Liver (tissue), 9 donors: ENCODE measurements around the gene KMT2A. TPM values are rescaled to one million over a fixed set of nuclear protein-coding genes. Genes with fewer than 3 reads are reported as not detected.

Experiments used
- DNase-seq: peaks from one replicate; pipeline ENCODE4 v3.0.0-alpha.2; 2017; ENCODE audit warnings: low spot score
- H3K27ac ChIP-seq, 2 donors: one replicate each; pipeline ENCODE4 v1.7.0; 2013; ENCODE audit warnings: inconsistent platforms in 2 of 2, low read length in 2 of 2, control low read depth in 1 of 2, low read depth in 1 of 2, mild to moderate bottlenecking in 1 of 2
- H3K27me3 ChIP-seq, 4 donors: one replicate each; pipeline versions ENCODE4 v1.6.1 to v1.7.0; 2013; ENCODE audit warnings: low read length in 3 of 4, inconsistent platforms in 1 of 4, mild to moderate bottlenecking in 1 of 4, moderate library complexity in 1 of 4; ENCODE audit not compliant: control insufficient read depth in 4 of 4, insufficient read depth in 4 of 4
- H3K36me3 ChIP-seq, 4 donors: one replicate each; pipeline versions ENCODE4 v1.6.1 to v1.7.0; 2013; ENCODE audit warnings: low read length in 3 of 4, mild to moderate bottlenecking in 3 of 4, low read depth in 1 of 4, moderate library complexity in 1 of 4; ENCODE audit not compliant: control insufficient read depth in 4 of 4, insufficient read depth in 3 of 4
- H3K4me1 ChIP-seq, 4 donors: one replicate each; pipeline versions ENCODE4 v1.6.1 to v1.7.0; 2013; ENCODE audit warnings: low read length in 3 of 4, mild to moderate bottlenecking in 3 of 4, moderate library complexity in 1 of 4; ENCODE audit not compliant: control insufficient read depth in 4 of 4, insufficient read depth in 4 of 4
- H3K4me3 ChIP-seq, 3 donors: one replicate each; pipeline versions ENCODE4 v1.6.1 to v1.7.0; 2013; ENCODE audit warnings: low read length in 3 of 3, control low read depth in 1 of 3, low read depth in 1 of 3, mild to moderate bottlenecking in 1 of 3
- H3K9ac ChIP-seq, 2 donors: one replicate each; pipeline ENCODE4 v1.7.0; 2013; ENCODE audit warnings: low read length in 2 of 2, mild to moderate bottlenecking in 2 of 2, moderate library complexity in 2 of 2, control low read depth in 1 of 2, low read depth in 1 of 2
- H3K9me3 ChIP-seq, 4 donors: one replicate each; pipeline versions ENCODE4 v1.6.1 to v1.7.0; 2013; ENCODE audit warnings: low read length in 3 of 4; ENCODE audit not compliant: control insufficient read depth in 4 of 4
- ATF3 ChIP-seq: IDR thresholded peaks from 2 replicates; pipeline ENCODE4 v1.6.1; 2016; ENCODE audit warnings: antibody characterized with exemption
- CTCF ChIP-seq: fragments of 150-350 bp; IDR thresholded peaks from 2 replicates; pipeline ENCODE4 v1.5.1; 2017; ENCODE audit warnings: improper control_type of control experiment, low read depth, low read length; ENCODE audit not compliant: missing input control
- EGR1 ChIP-seq, 2 donors: IDR thresholded peaks; 2 replicates each; pipeline ENCODE4 v1.6.1; 2016 to 2018; ENCODE audit warnings: antibody characterized with exemption in 2 of 2, low read depth in 2 of 2
- FOXA1 ChIP-seq: IDR thresholded peaks from 2 replicates; pipeline ENCODE4 v1.6.1; 2016; ENCODE audit warnings: antibody characterized with exemption
- FOXA2 ChIP-seq: IDR thresholded peaks from 2 replicates; pipeline ENCODE4 v1.6.1; 2016; ENCODE audit warnings: antibody characterized with exemption
- GABPA ChIP-seq, 2 donors: IDR thresholded peaks in 1 of 2; conservative IDR thresholded peaks in 1 of 2; 2 replicates each; pipeline ENCODE4 v1.6.1; 2016; ENCODE audit warnings: antibody characterized with exemption in 2 of 2, mild to moderate bottlenecking in 1 of 2, moderate library complexity in 1 of 2
- HNF4A ChIP-seq, 2 donors: conservative IDR thresholded peaks; 2 replicates each; pipeline ENCODE4 v1.6.1; 2016; ENCODE audit warnings: antibody characterized with exemption in 2 of 2, mild to moderate bottlenecking in 2 of 2
- HNF4G ChIP-seq: IDR thresholded peaks from 2 replicates; pipeline ENCODE4 v1.6.1; 2016; ENCODE audit warnings: antibody characterized with exemption
- JUND ChIP-seq, 2 donors: IDR thresholded peaks; 2 replicates each; pipeline ENCODE4 v1.6.1; 2016; ENCODE audit warnings: antibody characterized with exemption in 2 of 2
- MAX ChIP-seq: IDR thresholded peaks from 2 replicates; pipeline ENCODE4 v1.6.1; 2016; ENCODE audit warnings: antibody characterized with exemption
- NR2F2 ChIP-seq: IDR thresholded peaks from 2 replicates; pipeline ENCODE4 v1.6.1; 2016; ENCODE audit warnings: antibody characterized with exemption
- RAD21 ChIP-seq, 2 donors: IDR thresholded peaks; 2 replicates each; pipeline ENCODE4 v1.6.1; 2016; ENCODE audit warnings: antibody characterized with exemption in 2 of 2, mild to moderate bottlenecking in 2 of 2
- RXRA ChIP-seq, 2 donors: IDR thresholded peaks; 2 replicates each; pipeline ENCODE4 v1.6.1; 2017 to 2018; ENCODE audit warnings: antibody characterized with exemption in 2 of 2, mild to moderate bottlenecking in 1 of 2
- SP1 ChIP-seq: IDR thresholded peaks from 2 replicates; pipeline ENCODE4 v1.6.1; 2018; ENCODE audit warnings: antibody characterized with exemption, mild to moderate bottlenecking
- TAF1 ChIP-seq: conservative IDR thresholded peaks from 2 replicates; pipeline ENCODE4 v1.6.1; 2016; ENCODE audit warnings: antibody characterized with exemption, mild to moderate bottlenecking
- YY1 ChIP-seq: IDR thresholded peaks from 2 replicates; pipeline ENCODE4 v1.6.1; 2016; ENCODE audit warnings: antibody characterized with exemption, mild to moderate bottlenecking
- WGBS: extraction: QIAGEN DNeasy Blood & Tissue Kit; methylation state at CpG from one replicate; pipeline ENCODE4 v1.1.7; 2013; 5-methylcytosine and 5-hydroxymethylcytosine counted together
- polyA plus RNA-seq, 2 donors: library from polyadenylated mRNA; stranded (reverse) in 1 of 2; unstranded in 1 of 2; fragments of 200-250 nt in 1 of 2; fragments of >200 nt in 1 of 2; fragmentation: Nextera tagmentation in 1 of 2; extraction: Ambion mirVana in 1 of 2; gene quantifications; one replicate each; pipeline versions ENCODE4 v1.2.1 to v1.2.3, GENCODE V29; 2013 to 2015
- total RNA-seq, 2 donors: library from RNA; depleted of rRNA; stranded (reverse); fragments of >200 nt; gene quantifications; one replicate each; pipeline ENCODE4 v1.2.3, GENCODE V29; 2014
- TF ChIP-seq, protein P1 (sequence below): IDR thresholded peaks from 2 replicates; pipeline ENCODE4 v1.6.1; 2016; ENCODE audit warnings: antibody characterized with exemption, mild to moderate bottlenecking
- TF ChIP-seq, protein P2 (sequence below): IDR thresholded peaks from 2 replicates; pipeline ENCODE4 v1.6.1; 2016; ENCODE audit warnings: antibody characterized with exemption
- donor health status: healthy.
- donor health status: healthy.
- donor health status: healthy.
- donor health status: healthy.
- donor health status: healthy.

KMT2A gene
- total and polyA plus RNA-seq, 4 donors, result 4.3 to 27.9 (median 12.9) TPM

DNA sequence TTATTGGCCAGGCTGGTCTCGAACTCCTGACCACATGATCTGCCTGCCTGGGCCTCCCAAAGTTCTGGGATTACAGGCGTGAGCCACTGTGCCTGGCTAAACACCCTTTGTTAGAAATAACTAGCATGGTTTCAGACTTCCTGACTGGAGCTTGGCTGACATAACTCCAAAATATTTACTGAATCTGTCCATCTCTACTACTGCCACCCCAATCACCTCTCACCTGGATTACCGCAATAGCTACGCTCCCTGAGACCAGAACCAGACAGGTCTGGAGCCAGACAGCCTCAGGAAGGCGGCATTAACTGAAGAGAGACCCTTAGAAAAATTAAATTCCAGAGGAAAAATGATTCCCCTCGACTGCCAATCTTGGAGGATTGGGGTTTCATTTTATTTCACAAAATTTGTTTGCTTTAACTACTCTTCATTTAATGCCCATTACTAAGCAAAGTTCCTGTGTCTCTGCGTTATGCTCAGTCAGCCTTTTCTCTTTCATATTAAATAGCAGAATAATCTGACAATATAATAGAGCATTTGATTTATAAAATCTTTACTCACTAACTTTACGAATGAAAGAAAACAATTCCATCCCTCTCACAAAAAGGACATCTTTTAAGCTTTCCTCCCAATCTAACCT, 107.8 kb downstream of the KMT2A start:
- no peak for TF ChIP-seq EGR1 (IDR thresholded peaks at IDR 0.05; ENCODE audit: low read depth in 2 of 2)
- no peak for TF ChIP-seq SP1
- no peak for TF ChIP-seq FOXA2
- TF ChIP-seq HNF4G, result no peak
- TF ChIP-seq CTCF, result no peak
- TF ChIP-seq YY1, result peak; percentile 30
- peak in 1 of 2 donors; percentile 7 for TF ChIP-seq RAD21 (IDR thresholded peaks at IDR 0.05)
- peak in 1 of 2 donors; percentile 15 for TF ChIP-seq JUND (IDR thresholded peaks at IDR 0.05)
- TF ChIP-seq, protein P1, sequence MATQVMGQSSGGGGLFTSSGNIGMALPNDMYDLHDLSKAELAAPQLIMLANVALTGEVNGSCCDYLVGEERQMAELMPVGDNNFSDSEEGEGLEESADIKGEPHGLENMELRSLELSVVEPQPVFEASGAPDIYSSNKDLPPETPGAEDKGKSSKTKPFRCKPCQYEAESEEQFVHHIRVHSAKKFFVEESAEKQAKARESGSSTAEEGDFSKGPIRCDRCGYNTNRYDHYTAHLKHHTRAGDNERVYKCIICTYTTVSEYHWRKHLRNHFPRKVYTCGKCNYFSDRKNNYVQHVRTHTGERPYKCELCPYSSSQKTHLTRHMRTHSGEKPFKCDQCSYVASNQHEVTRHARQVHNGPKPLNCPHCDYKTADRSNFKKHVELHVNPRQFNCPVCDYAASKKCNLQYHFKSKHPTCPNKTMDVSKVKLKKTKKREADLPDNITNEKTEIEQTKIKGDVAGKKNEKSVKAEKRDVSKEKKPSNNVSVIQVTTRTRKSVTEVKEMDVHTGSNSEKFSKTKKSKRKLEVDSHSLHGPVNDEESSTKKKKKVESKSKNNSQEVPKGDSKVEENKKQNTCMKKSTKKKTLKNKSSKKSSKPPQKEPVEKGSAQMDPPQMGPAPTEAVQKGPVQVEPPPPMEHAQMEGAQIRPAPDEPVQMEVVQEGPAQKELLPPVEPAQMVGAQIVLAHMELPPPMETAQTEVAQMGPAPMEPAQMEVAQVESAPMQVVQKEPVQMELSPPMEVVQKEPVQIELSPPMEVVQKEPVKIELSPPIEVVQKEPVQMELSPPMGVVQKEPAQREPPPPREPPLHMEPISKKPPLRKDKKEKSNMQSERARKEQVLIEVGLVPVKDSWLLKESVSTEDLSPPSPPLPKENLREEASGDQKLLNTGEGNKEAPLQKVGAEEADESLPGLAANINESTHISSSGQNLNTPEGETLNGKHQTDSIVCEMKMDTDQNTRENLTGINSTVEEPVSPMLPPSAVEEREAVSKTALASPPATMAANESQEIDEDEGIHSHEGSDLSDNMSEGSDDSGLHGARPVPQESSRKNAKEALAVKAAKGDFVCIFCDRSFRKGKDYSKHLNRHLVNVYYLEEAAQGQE, result no peak
- TF ChIP-seq GABPA (IDR thresholded peaks at IDR 0.05 in 1 of 2, conservative IDR thresholded peaks at IDR 0.05 in 1 of 2), result no peak
- no peak for TF ChIP-seq NR2F2
- peak; percentile 40 to 71 for TF ChIP-seq RXRA (IDR thresholded peaks at IDR 0.05)
- TF ChIP-seq MAX, result no peak
- TF ChIP-seq HNF4A (conservative IDR thresholded peaks at IDR 0.05), result peak in 1 of 2 donors; percentile 14
- peak; percentile 28 for TF ChIP-seq TAF1
- TF ChIP-seq ATF3, result no peak
- TF ChIP-seq, protein P2, sequence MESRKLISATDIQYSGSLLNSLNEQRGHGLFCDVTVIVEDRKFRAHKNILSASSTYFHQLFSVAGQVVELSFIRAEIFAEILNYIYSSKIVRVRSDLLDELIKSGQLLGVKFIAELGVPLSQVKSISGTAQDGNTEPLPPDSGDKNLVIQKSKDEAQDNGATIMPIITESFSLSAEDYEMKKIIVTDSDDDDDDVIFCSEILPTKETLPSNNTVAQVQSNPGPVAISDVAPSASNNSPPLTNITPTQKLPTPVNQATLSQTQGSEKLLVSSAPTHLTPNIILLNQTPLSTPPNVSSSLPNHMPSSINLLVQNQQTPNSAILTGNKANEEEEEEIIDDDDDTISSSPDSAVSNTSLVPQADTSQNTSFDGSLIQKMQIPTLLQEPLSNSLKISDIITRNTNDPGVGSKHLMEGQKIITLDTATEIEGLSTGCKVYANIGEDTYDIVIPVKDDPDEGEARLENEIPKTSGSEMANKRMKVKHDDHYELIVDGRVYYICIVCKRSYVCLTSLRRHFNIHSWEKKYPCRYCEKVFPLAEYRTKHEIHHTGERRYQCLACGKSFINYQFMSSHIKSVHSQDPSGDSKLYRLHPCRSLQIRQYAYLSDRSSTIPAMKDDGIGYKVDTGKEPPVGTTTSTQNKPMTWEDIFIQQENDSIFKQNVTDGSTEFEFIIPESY, result peak; percentile 9
- TF ChIP-seq FOXA1, result no peak
- 44% methylated on average over 8 of the region's 8 CpGs for WGBS
- no peak for DNase-seq
- peak overlapping the region; percentile 60 to 72 for H3K9ac ChIP-seq
- H3K36me3 ChIP-seq, result peaks cover 0 to 4% (median 0%) of the 10 kb centered on the region in 4 donors
- H3K4me1 ChIP-seq, result peaks cover 1 to 30% (median 23%) of the 10 kb centered on the region in 4 donors
- H3K9me3 ChIP-seq, result no peaks in the 10 kb centered on the region
- H3K27me3 ChIP-seq, result no peaks in the 10 kb centered on the region
- H3K4me3 ChIP-seq, result no peak overlapping the region
- H3K27ac ChIP-seq, result peak overlapping the region; percentile 73 to 83
